Measurements from ENCODE around the gene PRRT3.

DNA sequence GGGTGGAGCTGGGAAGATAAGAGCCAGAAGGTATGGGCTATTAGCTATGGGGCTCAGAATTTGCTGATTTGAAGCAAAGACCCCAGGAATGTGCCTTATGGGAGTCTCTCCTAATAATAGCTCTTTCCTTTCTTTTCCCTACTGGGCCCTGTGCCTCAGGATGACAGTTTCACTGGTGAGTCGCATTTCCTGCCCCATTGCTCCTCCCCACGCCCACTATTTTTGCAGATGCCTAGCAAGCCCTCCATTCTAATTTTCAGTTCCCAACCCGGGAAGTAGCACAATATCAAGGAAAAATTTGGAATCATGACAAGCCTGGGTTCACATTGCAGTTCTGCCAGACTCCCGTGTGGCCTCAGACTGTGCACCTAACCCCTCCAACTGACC, 49.0 kb downstream of the PRRT3 start:
- TF ChIP-seq ARNT (IDR thresholded peaks at IDR 0.05) (no peak), SP1 (IDR thresholded peaks at IDR 0.05) (no peak), BHLHE40 (IDR thresholded peaks at IDR 0.05; ENCODE audit: borderline replicate concordance) (no peak), FOXK2 (IDR thresholded peaks at IDR 0.05) (no peak), NFRKB (IDR thresholded peaks at IDR 0.05) (no peak), ZNF384 (IDR thresholded peaks at IDR 0.05) (no peak)
- TF ChIP-seq, protein P1, sequence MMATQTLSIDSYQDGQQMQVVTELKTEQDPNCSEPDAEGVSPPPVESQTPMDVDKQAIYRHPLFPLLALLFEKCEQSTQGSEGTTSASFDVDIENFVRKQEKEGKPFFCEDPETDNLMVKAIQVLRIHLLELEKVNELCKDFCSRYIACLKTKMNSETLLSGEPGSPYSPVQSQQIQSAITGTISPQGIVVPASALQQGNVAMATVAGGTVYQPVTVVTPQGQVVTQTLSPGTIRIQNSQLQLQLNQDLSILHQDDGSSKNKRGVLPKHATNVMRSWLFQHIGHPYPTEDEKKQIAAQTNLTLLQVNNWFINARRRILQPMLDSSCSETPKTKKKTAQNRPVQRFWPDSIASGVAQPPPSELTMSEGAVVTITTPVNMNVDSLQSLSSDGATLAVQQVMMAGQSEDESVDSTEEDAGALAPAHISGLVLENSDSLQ (IDR thresholded peaks at IDR 0.05): no peak

Data from HEK293T (cell line).